Endodermal cell (in vitro differentiated cells): ENCODE results near the gene SLC4A4. TPM values are rescaled to one million over a fixed set of nuclear protein-coding genes. Genes with fewer than 3 reads are reported as not detected.

Experiments used
- DNase-seq: peaks from one replicate; pipeline ENCODE4 v3.0.0-alpha.2; 2017
- H3K27ac ChIP-seq: 2 replicates; pipeline ENCODE4 v1.5.1; 2013; ENCODE audit warnings: mild to moderate bottlenecking, low read depth, low read length, moderate library complexity
- H3K27me3 ChIP-seq: 2 replicates; pipeline ENCODE4 v1.6.1; 2013; ENCODE audit warnings: mild to moderate bottlenecking, low read length, moderate library complexity; ENCODE audit not compliant: insufficient read depth, control insufficient read depth, poor library complexity, severe bottlenecking
- H3K36me3 ChIP-seq: 2 replicates; pipeline ENCODE4 v1.7.0; 2013; ENCODE audit warnings: mild to moderate bottlenecking, low read length, moderate library complexity; ENCODE audit not compliant: control insufficient read depth, insufficient read depth
- H3K4me1 ChIP-seq: one replicate; pipeline ENCODE4 v1.7.0; 2013; ENCODE audit warnings: low read length; ENCODE audit not compliant: control insufficient read depth, insufficient read depth
- H3K4me3 ChIP-seq: 2 replicates; pipeline ENCODE4 v1.5.1; 2013; ENCODE audit warnings: mild to moderate bottlenecking, low read length, moderate library complexity
- H3K9ac ChIP-seq: 2 replicates; pipeline ENCODE4 v1.6.1; 2013; ENCODE audit warnings: mild to moderate bottlenecking, low read length, moderate library complexity; ENCODE audit not compliant: poor library complexity, severe bottlenecking; ENCODE audit errors: extremely low read depth
- H3K9me3 ChIP-seq: 2 replicates; pipeline ENCODE4 v1.6.1; 2013; ENCODE audit warnings: mild to moderate bottlenecking, low read length, moderate library complexity; ENCODE audit not compliant: control insufficient read depth
- H3K27ac Mint-ChIP-seq: 2 replicates; pipeline ENCODE4 v1.8.0; 2020; ENCODE audit warnings: mixed read lengths
- H3K27me3 Mint-ChIP-seq: 2 replicates; pipeline ENCODE4 v1.8.0; 2021; ENCODE audit warnings: mild to moderate bottlenecking, mixed read lengths; ENCODE audit not compliant: insufficient read depth
- H3K36me3 Mint-ChIP-seq: 2 replicates; pipeline ENCODE4 v1.8.0; 2020; ENCODE audit warnings: low read depth, mixed read lengths
- H3K4me1 Mint-ChIP-seq: 2 replicates; pipeline ENCODE4 v1.8.0; 2020; ENCODE audit warnings: mixed read lengths
- H3K4me3 Mint-ChIP-seq: 2 replicates; pipeline ENCODE4 v1.8.0; 2020; ENCODE audit warnings: mild to moderate bottlenecking, moderate library complexity, mixed read lengths
- H3K9me3 Mint-ChIP-seq: 2 replicates; pipeline ENCODE4 v1.8.0; 2020; ENCODE audit warnings: mild to moderate bottlenecking, mixed read lengths
- CTCF ChIP-seq: fragments of 200-600 bp; sonication (generic); conservative IDR thresholded peaks from 2 replicates; pipeline ENCODE4 v1.5.0; 2021; ENCODE audit warnings: antibody characterized with exemption, mild to moderate bottlenecking
- WGBS, 2 experiments: methylation state at CpG; one replicate each; pipeline versions ENCODE4 v1.1.5 to v1.1.7; 2013; ENCODE audit warnings: missing lambda C conversion rate in 2 of 2, mixed read lengths in 1 of 2; ENCODE audit not compliant: insufficient coverage in 1 of 2, insufficient read length in 1 of 2; 5-methylcytosine and 5-hydroxymethylcytosine counted together
- total RNA-seq, 2 donors: library from RNA; stranded (reverse); fragmentation: NEBNext Ultra II Directional in 1 of 2; extraction: Animal tissue kit (Norgen Biotek cat#: 25700) in 1 of 2; gene quantifications; 2 replicates in 1 of 2; 3 replicates in 1 of 2; pipeline ENCODE4 v1.2.1, GENCODE V29; 2021

SLC4A4 gene
- total RNA-seq, 2 donors from 2014 or later = 3.3 to 3.8 TPM

DNA sequence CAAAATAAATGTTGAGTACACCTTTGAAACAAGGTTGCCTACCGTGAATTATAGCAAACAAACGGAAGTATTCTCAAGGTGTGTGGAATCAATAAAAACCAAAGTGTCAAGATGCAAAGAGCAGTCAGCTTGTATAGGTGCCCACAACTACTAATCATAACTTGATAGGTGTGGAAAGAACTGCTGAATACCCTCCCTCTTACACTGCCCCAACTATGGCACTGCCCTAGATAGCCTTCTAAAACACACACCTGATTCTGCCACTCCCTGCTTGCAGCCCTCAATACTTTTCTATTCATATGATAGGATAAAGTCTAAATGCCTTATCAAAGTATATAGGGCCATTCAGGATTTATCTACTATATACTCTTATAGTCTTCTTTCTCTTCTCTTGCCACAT, 31.1 kb upstream of the SLC4A4 start:
- Mint-ChIP-seq H3K4me3 (no peak overlapping the region), H3K36me3 (no peaks in the 10 kb centered on the region), H3K27ac (no peak overlapping the region), H3K4me1 (peaks cover 13% of the 10 kb centered on the region), H3K9me3 (no peaks in the 10 kb centered on the region), H3K27me3 (no peaks in the 10 kb centered on the region)
- no peak for DNase-seq
- Histone ChIP-seq H3K27ac (no peak overlapping the region), H3K4me3 (no peak overlapping the region), H3K27me3 (no peaks in the 10 kb centered on the region), H3K36me3 (no peaks in the 10 kb centered on the region), H3K9me3 (no peaks in the 10 kb centered on the region), H3K4me1 (no peaks in the 10 kb centered on the region), H3K9ac (no peak overlapping the region)
- TF ChIP-seq CTCF = no peak
- WGBS, 2 experiments = 92 to 100% methylated on average over 2 of the region's 2 CpGs

DNA sequence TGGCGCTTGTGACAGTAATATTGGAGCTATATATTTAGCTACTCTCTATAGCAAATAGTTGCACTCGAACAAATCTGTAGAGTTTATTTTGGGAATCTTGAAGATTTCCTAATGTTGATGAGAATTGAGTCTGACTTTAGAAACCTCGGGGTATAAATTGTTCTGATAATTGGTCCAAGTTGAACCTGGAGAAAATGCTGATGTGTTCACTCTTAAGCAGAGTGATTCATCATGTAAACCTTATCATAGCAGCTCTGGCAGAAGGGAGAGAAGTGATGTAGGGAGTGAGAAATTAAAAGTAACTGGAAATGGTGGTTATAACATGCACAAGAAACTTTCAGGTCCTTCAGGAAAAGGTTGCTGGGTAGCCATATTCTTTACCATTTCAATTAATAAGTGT, 16.4 kb upstream of the SLC4A4 start:
- Histone ChIP-seq H3K9ac (no peak overlapping the region), H3K4me1 (peaks cover 7% of the 10 kb centered on the region), H3K9me3 (no peaks in the 10 kb centered on the region), H3K27me3 (peaks cover 5% of the 10 kb centered on the region), H3K36me3 (no peaks in the 10 kb centered on the region), H3K27ac (no peak overlapping the region), H3K4me3 (no peak overlapping the region)
- H3K4me3 Mint-ChIP-seq = no peak overlapping the region
- no peaks in the 10 kb centered on the region for H3K36me3 Mint-ChIP-seq
- no peak for DNase-seq
- no peak for TF ChIP-seq CTCF
- no peak overlapping the region for H3K27ac Mint-ChIP-seq
- no peaks in the 10 kb centered on the region for H3K9me3 Mint-ChIP-seq
- 88 to 100% methylated on average over 1 to 3 of the region's 3 CpGs for WGBS, 2 experiments
- peaks cover 2% of the 10 kb centered on the region for H3K27me3 Mint-ChIP-seq
- peaks cover 7% of the 10 kb centered on the region for H3K4me1 Mint-ChIP-seq

GRCh38 chr4:71333368-71333767, 5.5 kb upstream of the SLC4A4 start:
- no peak overlapping the region for H3K27ac ChIP-seq
- TF ChIP-seq CTCF = no peak
- Mint-ChIP-seq H3K4me3 (no peak overlapping the region), H3K9me3 (no peaks in the 10 kb centered on the region), H3K4me1 (no peaks in the 10 kb centered on the region), H3K36me3 (no peaks in the 10 kb centered on the region), H3K27ac (no peak overlapping the region), H3K27me3 (no peaks in the 10 kb centered on the region)
- no peaks in the 10 kb centered on the region for H3K27me3 ChIP-seq
- H3K4me1 ChIP-seq = no peaks in the 10 kb centered on the region
- H3K4me3 ChIP-seq = no peak overlapping the region
- 90 to 97% methylated on average over 3 of the region's 3 CpGs for WGBS, 2 experiments
- DNase-seq = no peak
- no peak overlapping the region for H3K9ac ChIP-seq
- no peaks in the 10 kb centered on the region for H3K9me3 ChIP-seq
- H3K36me3 ChIP-seq = no peaks in the 10 kb centered on the region
